NCI-H226 (cell line): ENCODE measurements around the gene PDZD4.

Experiments
- DNase-seq: peaks from one replicate; pipeline ENCODE4 v3.0.0-alpha.2; 2015

PDZD4 gene

GRCh38 chrX:153769158-153769864 lies 61.0 kb downstream of the PDZD4 start:
- no peak for DNase-seq

- no peak for DNase-seq
Measured at GRCh38 chrX:153768311-153769157, 61.8 kb downstream of the PDZD4 start.

GRCh38 chrX:153767674-153768055 lies 62.7 kb downstream of the PDZD4 start:
- DNase-seq = no peak

- no peak for DNase-seq
Measured at GRCh38 chrX:153766871-153767673, 63.3 kb downstream of the PDZD4 start.

GRCh38 chrX:153766098-153766817 lies 64.1 kb downstream of the PDZD4 start:
- DNase-seq = no peak

GRCh38 chrX:153765138-153766079 lies 64.9 kb downstream of the PDZD4 start:
- DNase-seq = no peak

- DNase-seq = no peak
Measured at GRCh38 chrX:153764786-153765137, 65.6 kb downstream of the PDZD4 start.

GRCh38 chrX:153763989-153764755 lies 66.2 kb downstream of the PDZD4 start, which contains the start of gene PLXNB3:
TSS of gene PLXNB3 (plus strand) at chrX:153764249. CDS start at chrX:153765536, 1,287 bp downstream.
- DNase-seq = peak; percentile 62

GRCh38 chrX:153763298-153763932 lies 66.9 kb downstream of the PDZD4 start:
- DNase-seq = no peak

GRCh38 chrX:153762626-153763173 lies 67.6 kb downstream of the PDZD4 start:
- DNase-seq = no peak

- DNase-seq = no peak
Measured at GRCh38 chrX:153761863-153762262, 68.5 kb downstream of the PDZD4 start.

GRCh38 chrX:153755136-153755535 lies 75.2 kb downstream of the PDZD4 start:
- no peak for DNase-seq
